Kidney epithelial cell (primary cell): ENCODE data around the gene LTBP2. TPM values are rescaled to one million over a fixed set of nuclear protein-coding genes. Genes with fewer than 3 reads are reported as not detected.

Experiments
- DNase-seq: peaks from one replicate; pipeline ENCODE4 v3.0.0-alpha.2; 2010; ENCODE audit warnings: low read depth
- H3K27me3 ChIP-seq: 2 replicates; pipeline ENCODE4 v1.6.0; 2011; ENCODE audit warnings: low read length; ENCODE audit not compliant: control insufficient read depth, insufficient read depth
- H3K36me3 ChIP-seq: 2 replicates; pipeline ENCODE4 v1.5.1; 2011; ENCODE audit warnings: low read length; ENCODE audit not compliant: control insufficient read depth, insufficient read depth
- H3K4me3 ChIP-seq: 2 replicates; pipeline ENCODE4 v1.5.1; 2011; ENCODE audit warnings: low read depth, mild to moderate bottlenecking, control low read depth, low read length
- CTCF ChIP-seq: IDR thresholded peaks from 2 replicates; pipeline ENCODE4 v1.5.1; 2011; ENCODE audit warnings: mild to moderate bottlenecking, moderate library complexity, low read length, control low read depth, inconsistent platforms; ENCODE audit not compliant: insufficient read depth, poor library complexity, severe bottlenecking
- total RNA-seq: library from RNA; depleted of rRNA; stranded (reverse); fragments of >200 nt; gene quantifications from 2 replicates; pipeline ENCODE4 v1.2.3, GENCODE V29; 2015

The LTBP2 gene
- total RNA-seq, 1 donor from 2014 or later: 69.5 TPM

- Histone ChIP-seq H3K4me3 (no peak overlapping the region), H3K27me3 (no peaks in the 10 kb centered on the region), H3K36me3 (no peaks in the 10 kb centered on the region)
- TF ChIP-seq CTCF: no peak
- DNase-seq: no peak
These were observed 19.0 kb upstream of the LTBP2 start for GRCh38 chr14:74630881-74631690.

DNA sequence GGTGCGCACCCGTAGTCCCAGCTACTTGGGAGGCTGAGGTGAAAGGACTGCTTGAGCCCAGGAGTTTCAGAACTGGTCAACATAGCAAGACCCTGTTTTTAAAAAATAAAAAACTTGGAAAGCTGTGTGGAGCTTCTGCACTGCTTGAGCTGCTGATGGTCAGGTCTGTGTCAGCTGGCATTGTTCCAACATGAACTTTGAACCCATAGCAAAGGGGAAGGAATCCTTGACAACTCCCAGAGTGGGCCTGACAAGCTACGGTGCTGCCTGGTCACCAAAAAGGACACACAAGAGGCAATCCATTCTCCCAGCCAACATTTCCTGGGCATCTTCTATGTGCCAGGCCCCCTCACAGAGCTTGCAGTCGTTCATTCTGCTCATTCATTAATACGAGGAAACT, 16.4 kb upstream of the LTBP2 start:
- no peak for DNase-seq
- no peak for TF ChIP-seq CTCF
- H3K36me3 ChIP-seq: no peaks in the 10 kb centered on the region
- H3K4me3 ChIP-seq: no peak overlapping the region
- H3K27me3 ChIP-seq: no peaks in the 10 kb centered on the region

DNA sequence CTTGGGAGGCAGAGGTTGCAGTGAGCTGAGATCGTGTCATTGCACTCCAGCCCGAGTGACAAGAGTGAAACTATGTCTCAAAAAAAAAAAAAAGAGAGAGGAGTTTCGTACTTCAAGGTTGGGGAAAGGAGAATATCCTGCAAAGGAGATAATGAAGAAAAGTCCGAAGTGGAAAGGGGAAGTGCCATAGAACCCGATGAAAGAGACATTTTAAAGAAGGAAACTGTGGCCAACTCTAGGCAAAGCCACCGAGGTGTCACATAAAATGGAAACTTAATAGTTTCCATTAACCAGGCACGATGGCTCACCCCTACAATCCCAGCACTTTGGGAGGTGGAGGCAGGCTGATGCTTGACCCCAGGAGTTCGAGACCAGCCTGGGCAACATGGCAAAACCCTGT, 15.0 kb upstream of the LTBP2 start:
- TF ChIP-seq CTCF: no peak
- Histone ChIP-seq H3K27me3 (no peaks in the 10 kb centered on the region), H3K36me3 (no peaks in the 10 kb centered on the region), H3K4me3 (no peak overlapping the region)
- DNase-seq: no peak

GRCh38 chr14:74622257-74622656, 10.2 kb upstream of the LTBP2 start:
- no peak for TF ChIP-seq CTCF
- H3K27me3 ChIP-seq: no peaks in the 10 kb centered on the region
- no peak for DNase-seq
- H3K4me3 ChIP-seq: no peak overlapping the region
- no peaks in the 10 kb centered on the region for H3K36me3 ChIP-seq

GRCh38 chr14:74621556-74621955, 9.5 kb upstream of the LTBP2 start:
- H3K4me3 ChIP-seq: no peak overlapping the region
- DNase-seq: no peak
- H3K36me3 ChIP-seq: no peaks in the 10 kb centered on the region
- H3K27me3 ChIP-seq: no peaks in the 10 kb centered on the region
- no peak for TF ChIP-seq CTCF

GRCh38 chr14:74620923-74621322, 8.9 kb upstream of the LTBP2 start:
- no peak for DNase-seq
- H3K27me3 ChIP-seq: no peaks in the 10 kb centered on the region
- no peak overlapping the region for H3K4me3 ChIP-seq
- H3K36me3 ChIP-seq: no peaks in the 10 kb centered on the region
- TF ChIP-seq CTCF: no peak
